COR-L47 (cell line): ENCODE data around the gene GLT8D2.

Experiments used
- DNase-seq: peaks from one replicate; lab custom pipeline; 2025; lab: John Stamatoyannopoulos, UW

GLT8D2 gene

DNA sequence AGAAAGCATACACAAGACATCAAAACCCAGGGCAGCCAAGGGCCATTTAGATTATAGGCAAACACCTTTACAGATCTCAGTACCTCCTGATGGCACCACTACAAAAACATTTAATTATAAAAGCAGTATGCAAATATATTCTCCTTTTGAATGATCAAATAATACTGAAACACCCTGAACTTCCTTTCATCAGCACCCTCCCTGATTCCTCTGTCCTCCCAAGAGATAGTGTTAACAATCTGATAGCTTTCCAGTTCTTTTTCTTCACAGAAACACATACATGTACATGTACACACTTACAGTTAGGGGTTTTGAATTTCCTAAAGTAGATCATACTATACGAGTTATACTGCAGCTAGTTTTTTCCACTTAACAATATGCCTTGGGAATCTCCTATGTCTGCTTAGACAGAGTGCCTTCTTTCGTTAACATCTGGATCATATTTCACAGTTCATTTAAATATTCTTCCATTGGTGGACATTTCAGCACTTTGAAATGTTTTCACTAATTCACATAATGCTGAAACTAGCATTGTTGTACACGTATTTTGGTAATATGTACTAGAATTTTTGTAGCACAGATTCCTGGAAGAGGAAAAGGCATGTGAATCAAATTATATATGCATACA lies 49.1 kb downstream of the GLT8D2 start:
- no peak for DNase-seq

DNA sequence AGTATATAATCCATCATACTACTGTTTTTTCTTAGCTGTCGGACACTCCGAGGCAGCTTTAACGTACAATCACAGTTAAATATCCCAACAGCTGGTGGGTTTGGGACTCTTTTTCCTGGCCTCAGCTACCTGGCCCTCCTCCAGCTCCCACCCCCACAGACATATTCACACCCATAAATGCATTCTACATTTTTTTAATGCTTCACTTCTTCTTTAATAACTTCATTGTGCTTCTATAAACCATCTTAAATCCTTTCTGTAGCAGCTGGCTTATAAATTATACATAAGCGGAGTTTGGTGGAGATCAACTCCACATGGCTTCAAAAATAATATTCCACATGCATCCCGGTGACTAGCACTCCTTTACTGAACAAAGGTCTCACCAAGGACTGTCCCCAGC lies 51.0 kb downstream of the GLT8D2 start:
- no peak for DNase-seq

DNA sequence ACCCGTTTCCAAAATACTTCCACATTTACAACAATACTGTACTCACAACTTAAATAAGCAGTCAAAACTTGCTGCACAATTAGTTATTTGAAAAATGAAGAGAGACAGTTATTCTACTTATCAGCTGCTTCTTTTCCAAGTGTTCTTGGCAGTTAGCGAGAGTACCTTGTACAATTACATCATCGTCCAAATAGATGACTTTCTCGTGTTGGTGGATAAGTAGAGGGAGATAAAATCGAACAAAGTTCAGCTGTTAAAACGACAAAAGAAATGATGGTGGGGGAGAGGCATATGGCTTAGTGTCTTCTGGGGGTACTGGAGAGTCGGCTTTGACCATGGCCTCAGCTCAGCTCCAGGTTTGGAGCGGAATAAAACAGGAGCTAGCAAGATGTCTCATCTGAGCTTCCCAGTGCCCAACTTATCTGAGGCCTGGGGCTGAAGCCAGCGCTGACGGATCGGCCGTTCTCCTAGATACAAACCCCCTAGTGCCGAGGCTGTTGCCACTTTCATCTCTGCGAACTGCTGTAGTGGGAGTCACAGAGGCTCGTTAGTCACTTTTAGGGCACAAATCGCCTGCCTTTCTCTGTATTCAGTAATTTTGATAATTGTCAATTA lies 52.6 kb downstream of the GLT8D2 start:
- DNase-seq, result no peak

DNA sequence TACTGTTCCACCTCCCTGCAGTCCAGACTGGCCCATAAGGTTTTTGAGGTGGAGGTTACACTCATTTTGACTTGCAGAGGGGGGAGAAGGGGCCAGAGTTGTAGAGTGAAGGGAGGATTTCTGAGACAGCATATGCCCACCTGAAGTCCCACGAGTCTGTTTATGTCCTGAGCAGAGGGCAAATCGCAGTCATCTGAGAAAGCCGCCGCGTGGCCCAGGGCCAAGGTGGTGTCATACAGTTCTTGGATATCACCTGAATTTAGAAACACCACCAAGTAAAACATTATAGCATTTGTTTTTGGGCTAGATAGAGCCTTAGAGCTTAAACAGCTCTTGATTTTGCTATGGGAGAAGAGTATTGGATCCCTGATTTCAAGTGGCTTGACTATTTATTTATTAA lies 53.4 kb downstream of the GLT8D2 start:
- DNase-seq, result no peak

DNA sequence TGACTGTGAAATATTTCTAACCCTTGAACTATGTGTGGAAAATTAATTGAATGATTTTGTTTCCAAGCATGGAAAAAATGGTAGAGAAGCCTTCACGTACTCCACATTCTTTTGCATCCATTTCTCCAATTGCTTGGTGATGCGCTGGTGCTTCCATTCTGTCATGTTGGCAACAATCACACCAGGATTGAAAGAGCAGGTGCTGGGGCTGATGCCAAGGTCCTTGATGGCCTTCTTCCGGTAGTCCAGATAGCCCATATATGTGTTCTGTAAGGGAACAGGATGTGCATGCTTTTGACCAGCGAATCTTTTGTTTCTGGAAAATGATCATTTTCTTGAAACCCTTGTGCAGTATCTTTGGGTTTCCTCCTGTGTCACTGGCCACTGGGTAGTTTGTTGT lies 55.8 kb downstream of the GLT8D2 start:
- peak; percentile 2 for DNase-seq

DNA sequence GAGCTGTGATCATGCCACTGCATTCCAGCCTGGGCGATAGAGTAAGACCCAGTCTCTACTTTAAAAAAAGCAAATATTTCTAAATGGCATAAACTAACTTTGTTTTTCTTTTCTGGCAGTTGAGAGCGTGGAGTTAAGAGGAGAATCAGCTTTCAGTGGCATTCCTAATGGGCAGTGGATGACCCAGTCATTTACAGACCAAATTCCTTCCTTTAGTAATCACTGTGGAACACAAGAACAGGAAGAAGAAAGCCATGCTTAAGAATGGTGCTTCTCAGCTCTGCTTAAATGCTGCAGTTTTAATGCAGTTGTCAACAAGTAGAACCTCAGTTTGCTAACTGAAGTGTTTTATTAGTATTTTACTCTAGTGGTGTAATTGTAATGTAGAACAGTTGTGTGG lies 63.2 kb downstream of the GLT8D2 start:
- DNase-seq, result no peak

DNA sequence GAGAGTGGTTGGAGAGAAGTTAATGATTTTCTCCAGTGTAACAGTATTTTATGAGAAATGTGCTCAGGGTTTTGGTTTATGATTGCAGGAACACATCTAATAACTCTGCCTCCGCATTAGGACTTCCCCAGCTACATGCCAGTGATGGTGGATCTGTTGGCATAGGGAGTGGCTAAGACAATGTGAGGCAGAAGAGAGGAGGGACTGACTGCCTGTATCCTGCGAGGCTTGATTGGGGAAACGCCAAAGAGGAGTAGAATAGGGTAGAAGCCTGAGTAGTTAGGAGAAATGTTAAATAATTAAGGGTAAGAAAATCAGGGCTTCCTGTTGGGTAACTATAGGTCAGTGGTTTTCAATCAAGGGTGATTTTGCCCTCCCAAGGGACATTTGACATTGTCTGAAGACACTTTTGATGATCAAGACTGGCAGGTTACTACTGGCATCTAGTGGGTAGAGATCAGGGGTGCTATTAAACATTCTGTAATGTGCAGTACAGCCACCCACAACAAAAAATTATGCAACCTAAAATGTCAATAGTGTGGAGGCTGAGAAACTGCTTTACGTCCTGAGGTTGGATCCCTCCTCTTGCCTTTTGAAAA lies 71.5 kb downstream of the GLT8D2 start:
- DNase-seq, result no peak

DNA sequence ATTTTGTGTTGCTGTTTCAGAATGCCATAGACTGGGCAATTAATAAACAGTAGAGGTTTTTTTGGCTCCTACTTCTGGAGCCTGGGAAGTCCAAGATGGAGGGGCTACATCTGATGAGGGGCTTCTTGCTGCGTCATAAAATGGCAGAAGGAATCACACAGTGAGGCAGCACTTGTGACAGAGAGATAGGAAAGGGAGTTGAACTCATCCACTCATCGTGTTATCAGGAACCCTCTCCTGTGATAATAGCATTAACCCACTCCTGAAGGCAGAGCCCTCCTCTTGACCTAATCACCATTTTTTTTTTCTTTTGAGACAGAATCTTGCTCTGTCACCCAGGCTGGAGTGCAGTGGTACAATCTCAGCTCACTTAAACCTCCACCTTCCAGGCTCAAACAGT lies 74.6 kb downstream of the GLT8D2 start:
- DNase-seq, result no peak

DNA sequence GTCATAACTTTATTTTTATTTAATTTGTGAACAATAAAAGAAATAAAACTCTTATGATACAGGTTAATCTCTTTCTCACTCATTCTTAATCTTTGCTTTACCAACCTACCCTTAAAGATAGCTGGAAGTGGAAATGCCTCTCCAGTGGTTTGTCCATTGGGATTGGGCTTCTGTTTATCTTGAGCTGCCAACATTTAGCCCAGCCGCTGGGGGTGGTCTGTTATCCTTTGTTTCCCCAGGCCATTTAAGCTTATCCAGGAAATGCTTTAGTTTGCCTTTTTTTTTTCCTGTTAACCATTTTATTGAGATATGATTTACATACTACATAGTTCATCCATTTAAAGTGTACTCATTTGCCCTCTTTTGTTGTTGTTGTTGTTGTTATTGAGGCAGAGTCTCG lies 76.1 kb downstream of the GLT8D2 start:
- no peak for DNase-seq

DNA sequence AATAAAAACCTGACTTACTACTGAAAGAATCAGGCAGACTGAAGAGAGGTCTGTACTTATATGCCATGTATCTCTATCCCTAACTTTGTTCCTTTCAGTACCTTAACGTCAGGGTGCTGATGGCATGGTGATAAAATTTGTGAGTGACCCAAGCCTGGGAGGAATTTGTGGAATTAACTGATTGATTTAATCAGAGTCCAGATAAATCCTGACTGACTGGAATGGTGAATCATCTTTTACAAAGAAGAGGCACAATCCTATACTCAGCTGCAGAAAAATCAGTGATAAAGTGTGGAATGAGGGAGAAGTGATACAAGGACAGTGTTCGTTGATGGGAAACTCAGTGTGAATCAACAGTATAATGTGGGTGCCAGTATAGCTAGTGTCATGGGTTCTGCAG lies 80.6 kb downstream of the GLT8D2 start:
- no peak for DNase-seq

DNA sequence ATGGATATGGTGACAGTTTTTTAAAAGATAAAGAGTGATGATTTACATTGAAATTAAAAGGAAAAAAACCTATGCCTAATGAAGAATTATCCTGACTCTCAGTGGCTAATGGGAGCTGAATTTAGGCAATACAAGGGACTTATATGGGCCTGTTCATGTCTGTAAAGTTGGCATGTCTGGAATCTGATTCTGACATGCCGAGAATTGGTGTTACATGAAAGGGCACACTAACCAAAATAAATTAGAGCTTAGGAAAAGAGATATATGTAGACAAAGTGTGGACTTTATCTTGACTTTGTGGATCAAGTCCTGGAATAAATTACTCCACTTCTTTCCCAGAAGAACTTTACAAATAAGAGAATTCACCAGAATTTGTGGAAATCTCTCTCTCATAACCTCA lies 83.3 kb downstream of the GLT8D2 start:
- no peak for DNase-seq

DNA sequence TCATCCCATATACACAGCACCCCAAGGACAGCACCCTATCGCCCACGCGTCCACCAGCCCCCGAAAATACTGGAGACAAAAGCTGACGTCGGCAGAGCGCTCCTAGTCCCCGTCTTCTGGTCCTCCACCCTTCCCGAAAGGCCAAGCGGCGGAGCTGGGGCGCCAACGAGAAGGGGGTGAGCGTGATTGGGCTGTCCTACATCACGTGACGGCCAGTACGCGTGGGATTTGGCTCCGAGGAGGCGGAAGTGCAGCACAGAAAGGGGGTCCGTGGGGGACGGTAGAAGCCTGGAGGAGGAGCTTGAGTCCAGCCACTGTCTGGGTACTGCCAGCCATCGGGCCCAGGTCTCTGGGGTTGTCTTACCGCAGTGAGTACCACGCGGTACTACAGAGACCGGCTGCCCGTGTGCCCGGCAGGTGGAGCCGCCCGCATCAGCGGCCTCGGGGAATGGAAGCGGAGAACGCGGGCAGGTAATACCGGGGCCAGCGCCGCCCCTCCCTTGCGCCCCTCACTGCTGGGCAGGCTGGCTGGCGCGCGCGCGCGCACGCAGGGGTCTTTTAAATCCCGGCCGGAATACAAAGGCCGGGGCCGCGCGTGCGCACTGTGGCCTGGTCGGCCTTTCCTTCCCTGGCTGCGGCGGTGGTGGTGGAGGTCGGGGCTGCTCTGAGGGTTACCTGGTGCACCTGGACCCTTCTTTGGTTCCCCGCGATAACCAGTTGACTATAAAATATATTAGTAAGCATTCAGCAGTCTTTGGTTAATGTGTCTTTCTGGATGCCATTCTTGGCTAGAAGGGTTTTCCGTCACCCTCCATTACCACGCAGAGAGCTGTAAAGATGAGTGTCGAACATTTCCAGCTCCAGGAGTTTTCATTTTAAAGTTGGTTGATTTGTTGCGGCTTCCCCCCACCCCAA lies 84.1 kb downstream of the GLT8D2 start, which contains the start of gene TDG:
Gene TDG (plus strand): TSS at position 283 of the 915 bp plus-strand sequence. CDS start 166 bp downstream, at position 449.
- peak; percentile 98 for DNase-seq

DNA sequence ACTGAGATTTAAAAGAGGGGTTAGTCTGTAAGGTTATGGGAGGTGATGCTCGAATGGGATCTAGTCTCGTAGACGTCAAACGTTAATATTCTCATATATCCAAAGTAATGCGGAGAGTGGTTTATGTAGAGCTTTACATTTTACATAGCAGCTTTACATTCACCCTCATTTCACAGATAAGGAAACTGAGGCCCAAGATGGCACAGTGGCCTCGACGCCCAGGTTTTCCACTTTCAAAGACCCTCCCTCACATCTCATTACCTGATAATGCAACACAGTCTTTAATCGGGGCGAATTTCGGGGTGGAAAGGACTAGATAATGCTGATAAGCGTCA lies 84.8 kb downstream of the GLT8D2 start:
- no peak for DNase-seq

DNA sequence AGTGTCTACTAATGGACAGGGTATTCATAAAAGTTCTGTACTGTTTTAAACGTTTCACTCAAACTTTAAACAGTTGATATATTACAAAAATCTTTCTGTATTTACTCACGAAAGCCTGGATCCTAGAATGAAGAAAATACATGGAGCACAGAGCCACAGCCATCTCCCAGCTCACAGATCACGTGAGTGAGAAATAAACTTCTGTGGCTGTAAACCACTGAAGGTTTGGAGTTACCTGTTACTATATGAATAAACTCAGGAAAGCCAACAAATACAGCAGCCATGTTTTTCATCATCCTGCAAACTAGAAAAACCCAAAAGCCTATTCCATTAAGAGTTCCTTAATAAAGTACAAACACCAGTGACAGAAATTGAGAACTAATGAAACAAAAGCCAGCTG lies 85.2 kb downstream of the GLT8D2 start:
- no peak for DNase-seq

DNA sequence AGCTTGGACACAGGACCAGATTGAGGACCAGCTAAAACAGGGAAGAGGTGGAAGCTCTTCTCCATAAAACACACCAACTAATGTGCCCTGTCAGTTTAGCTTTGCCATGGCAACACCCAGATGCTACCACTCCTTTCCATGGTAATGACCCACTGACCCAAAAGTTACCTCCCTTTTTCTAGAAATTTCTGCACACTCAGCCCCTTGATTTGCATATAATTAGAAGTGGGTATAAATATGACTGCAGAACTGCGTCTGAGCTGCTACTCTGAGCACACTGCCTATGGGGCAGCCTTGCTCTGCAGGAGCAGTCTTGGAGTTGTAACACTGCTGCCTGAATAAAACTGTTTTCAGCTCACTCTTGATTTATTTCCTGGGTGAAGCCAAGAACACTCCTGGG lies 87.5 kb downstream of the GLT8D2 start:
- no peak for DNase-seq

DNA sequence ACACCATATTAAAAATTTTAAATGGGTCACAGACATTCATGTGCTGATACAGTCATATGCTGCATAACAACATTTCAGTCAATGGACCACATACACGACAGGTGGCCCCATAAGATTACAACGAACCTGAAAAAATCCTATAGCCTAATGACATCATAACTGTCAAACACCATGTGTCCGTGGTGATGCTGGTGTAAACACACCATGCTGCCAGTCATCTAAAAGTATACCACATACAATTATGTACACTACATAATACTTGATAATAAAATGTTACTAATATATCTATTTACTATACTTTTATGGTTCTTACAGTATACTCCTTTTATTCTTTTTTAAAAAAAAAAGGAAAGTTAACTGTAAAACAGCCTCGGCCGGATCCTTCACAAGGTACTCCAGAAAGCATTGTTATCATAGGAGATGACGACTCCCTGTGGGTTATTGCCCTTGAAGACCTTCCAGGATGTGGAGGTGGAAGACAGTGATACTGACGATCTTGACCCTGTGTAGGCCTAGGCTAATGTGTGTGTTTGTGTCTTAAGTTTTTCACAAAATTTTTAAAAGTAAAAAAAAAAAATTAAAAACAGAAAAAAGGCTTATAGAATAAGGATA lies 89.3 kb downstream of the GLT8D2 start:
- DNase-seq, result no peak

DNA sequence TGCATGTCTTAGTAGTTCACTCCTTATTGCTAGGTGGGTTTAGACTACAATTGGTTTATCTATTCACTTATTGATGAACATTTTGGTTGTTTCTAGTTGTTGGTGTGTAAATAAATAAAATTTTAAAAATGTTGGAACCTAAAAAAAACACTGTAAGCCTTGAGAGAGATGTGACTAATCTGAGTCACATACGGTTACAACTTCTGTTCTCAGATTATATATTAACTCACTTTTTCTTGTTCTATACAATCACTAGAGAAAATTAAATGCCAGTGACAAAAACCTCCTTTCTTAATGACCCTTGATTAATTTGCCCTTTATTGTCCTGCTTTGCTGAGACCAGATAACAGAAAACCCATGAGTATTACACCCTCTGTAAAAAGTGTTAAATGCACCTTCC lies 91.4 kb downstream of the GLT8D2 start:
- no peak for DNase-seq

DNA sequence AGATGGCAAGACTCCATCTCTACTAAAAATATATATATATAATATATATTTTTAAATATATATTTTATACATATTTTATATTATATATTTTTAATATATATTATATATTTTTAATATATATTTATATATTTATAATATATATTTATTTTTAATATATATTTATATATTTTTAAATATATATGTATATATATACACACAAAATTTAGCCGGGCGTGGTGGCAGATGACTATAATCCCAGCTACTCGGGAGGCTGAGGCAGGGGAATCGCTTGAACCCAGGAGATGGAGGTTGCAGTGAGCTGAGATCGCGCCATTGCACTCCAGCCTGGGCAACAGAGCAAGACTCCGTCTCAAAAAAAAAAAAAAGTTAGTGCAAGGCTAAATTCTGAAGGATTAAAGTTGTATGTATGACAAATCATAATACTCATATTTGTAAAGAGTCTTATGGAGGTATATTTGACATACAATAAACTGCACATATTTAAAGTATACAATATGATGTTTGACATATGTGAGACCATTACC lies 92.1 kb downstream of the GLT8D2 start:
- DNase-seq, result no peak

DNA sequence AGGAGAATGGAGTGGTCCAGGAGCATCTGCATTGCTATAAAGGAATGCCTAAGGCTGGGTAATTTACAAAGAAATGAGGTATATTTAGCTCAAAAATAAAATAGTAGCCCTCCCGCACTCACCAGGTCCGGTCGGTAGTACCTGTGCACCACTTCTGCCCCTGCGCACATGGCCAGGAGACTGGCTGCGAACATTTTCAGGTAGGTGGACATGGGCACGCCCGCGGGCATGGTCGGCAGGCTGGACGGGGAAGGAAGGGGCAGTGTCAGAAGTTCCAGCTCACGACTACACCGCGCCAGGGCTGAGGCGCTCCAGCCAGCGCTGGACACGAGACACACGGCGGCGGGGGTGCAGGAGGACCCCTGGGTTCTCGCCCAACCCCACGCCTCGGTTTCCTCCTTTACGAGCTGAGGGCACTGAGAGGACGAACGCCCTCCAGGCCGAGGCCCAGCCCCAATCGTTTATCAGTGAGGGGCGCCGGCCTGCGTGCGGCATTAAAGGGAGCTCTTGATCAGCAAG lies 93.4 kb downstream of the GLT8D2 start:
- DNase-seq, result no peak

DNA sequence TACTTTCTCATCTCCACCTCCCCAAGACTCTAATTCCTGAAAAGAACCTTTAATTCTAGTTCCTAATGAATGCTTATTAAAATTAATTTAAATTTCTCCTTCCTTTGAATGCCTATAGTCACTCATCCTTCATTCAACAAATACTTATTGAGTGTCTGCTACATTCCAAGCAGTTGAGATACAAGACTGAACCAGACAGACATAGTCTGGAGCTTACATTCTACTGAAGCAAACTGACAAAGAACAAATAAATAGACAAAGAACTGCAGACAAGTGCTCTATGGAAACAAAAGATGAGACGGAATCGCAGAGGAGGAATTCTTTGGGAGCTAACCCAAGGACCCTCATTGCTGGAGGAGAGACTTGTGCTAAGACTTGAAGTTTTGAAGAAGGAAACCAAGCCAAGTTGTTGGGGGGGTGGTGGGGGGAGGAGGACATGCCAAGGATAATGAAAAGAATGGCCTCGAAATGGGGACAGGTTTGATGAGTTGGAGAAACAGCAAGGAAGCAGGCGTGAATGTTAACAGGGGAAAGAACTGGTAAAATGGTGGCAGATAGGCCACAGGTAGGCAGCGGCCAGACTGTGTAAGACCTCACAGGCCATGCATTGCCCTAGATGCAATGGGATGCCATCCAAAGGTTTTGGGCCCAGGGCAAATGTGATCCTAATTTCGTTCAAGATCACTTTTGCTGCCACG lies 94.0 kb downstream of the GLT8D2 start:
- no peak for DNase-seq

DNA sequence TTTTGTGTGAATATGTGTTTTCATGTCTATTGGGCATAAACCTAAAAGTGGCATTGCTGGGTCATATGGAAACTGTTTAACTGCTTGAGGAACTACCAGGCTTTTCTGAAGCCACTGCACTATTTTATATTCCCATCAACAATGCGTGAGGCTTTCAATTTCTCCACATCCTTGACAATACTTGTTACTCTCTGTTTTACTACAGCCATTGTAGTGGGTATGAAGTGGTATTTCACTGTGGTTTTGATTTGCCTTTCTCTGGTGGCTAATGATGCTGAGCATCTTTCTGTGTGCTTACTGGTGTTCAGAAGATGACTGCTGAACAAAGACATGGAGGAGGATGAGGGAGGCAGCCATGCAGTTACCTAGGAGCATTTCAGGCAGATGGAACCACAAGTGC lies 97.5 kb downstream of the GLT8D2 start:
- DNase-seq, result no peak
